Non-pigmented ciliary epithelial cell (primary cell): ENCODE measurements around the gene NUP153.

Source experiments
- DNase-seq: peaks from one replicate; pipeline ENCODE4 v3.0.0-alpha.2; 2010; ENCODE audit warnings: low read depth

The NUP153 gene

GRCh38 chr6:17662585-17662984 lies 44.1 kb downstream of the NUP153 start:
- no peak for DNase-seq

- no peak for DNase-seq
These were observed 50.1 kb downstream of the NUP153 start for GRCh38 chr6:17656644-17657043.

- no peak for DNase-seq
These were observed 50.6 kb downstream of the NUP153 start for GRCh38 chr6:17656092-17656491.

- DNase-seq, result no peak
These were observed 53.4 kb downstream of the NUP153 start for GRCh38 chr6:17653198-17653882.

- no peak for DNase-seq
These were observed 55.9 kb downstream of the NUP153 start for GRCh38 chr6:17650656-17651309.

GRCh38 chr6:17648745-17649144 lies 58.0 kb downstream of the NUP153 start:
- DNase-seq, result no peak

GRCh38 chr6:17640477-17640917 lies 66.2 kb downstream of the NUP153 start:
- DNase-seq, result no peak

- no peak for DNase-seq
These were observed 68.5 kb downstream of the NUP153 start for GRCh38 chr6:17638212-17638715.

GRCh38 chr6:17635568-17635967 lies 71.2 kb downstream of the NUP153 start:
- DNase-seq, result no peak

- no peak for DNase-seq
These were observed 73.1 kb downstream of the NUP153 start for GRCh38 chr6:17633465-17634188.

GRCh38 chr6:17632934-17633333 lies 73.8 kb downstream of the NUP153 start:
- DNase-seq, result no peak

GRCh38 chr6:17630511-17631073 lies 76.1 kb downstream of the NUP153 start:
- no peak for DNase-seq

- no peak for DNase-seq
These were observed 76.8 kb downstream of the NUP153 start for GRCh38 chr6:17629824-17630510.

GRCh38 chr6:17628873-17629272 lies 77.9 kb downstream of the NUP153 start:
- no peak for DNase-seq

- no peak for DNase-seq
These were observed 82.3 kb downstream of the NUP153 start for GRCh38 chr6:17624396-17624795.

- no peak for DNase-seq
These were observed 84.6 kb downstream of the NUP153 start for GRCh38 chr6:17622144-17622543.

GRCh38 chr6:17621003-17621402 lies 85.7 kb downstream of the NUP153 start:
- no peak for DNase-seq

GRCh38 chr6:17615794-17616193 lies 90.9 kb downstream of the NUP153 start:
- DNase-seq, result no peak

- DNase-seq, result no peak
These were observed 94.7 kb downstream of the NUP153 start for GRCh38 chr6:17612048-17612447.

- no peak for DNase-seq
These were observed 95.9 kb downstream of the NUP153 start for GRCh38 chr6:17610835-17611234.

- no peak for DNase-seq
These were observed 100.1 kb downstream of the NUP153 start for GRCh38 chr6:17606606-17607005.

- DNase-seq, result no peak
These were observed 103.8 kb downstream of the NUP153 start for GRCh38 chr6:17602888-17603287.
